Sigmoid colon (tissue), 7 donors: ENCODE measurements around the gene ARMCX4. TPM values are rescaled to one million over a fixed set of nuclear protein-coding genes. Genes with fewer than 3 reads are reported as not detected.
A peak's percentile ranks its signal among the peaks of the same experiment; 100 is the strongest.

Source experiments
- DNase-seq: peaks from one replicate; pipeline ENCODE4 v3.0.0-alpha.2; 2019
- H3K27ac ChIP-seq, 4 donors: fragments of 200-600 bp; sonication (generic); one replicate each; pipeline ENCODE4 v1.5.1; 2016 to 2019; ENCODE audit warnings: mild to moderate bottlenecking in 1 of 4
- H3K27me3 ChIP-seq, 3 donors: fragments of 200-600 bp; sonication (generic); one replicate each; pipeline ENCODE4 v1.5.1; 2019; ENCODE audit warnings: mild to moderate bottlenecking in 1 of 3
- H3K36me3 ChIP-seq, 4 donors: fragments of 200-600 bp; sonication (generic); one replicate each; pipeline ENCODE4 v1.5.1; 2016 to 2019
- H3K4me1 ChIP-seq, 4 donors: fragments of 200-600 bp; sonication (generic); one replicate each; pipeline ENCODE4 v1.5.1; 2017 to 2019
- H3K4me3 ChIP-seq, 4 donors: fragments of 200-600 bp; sonication (generic); one replicate each; pipeline ENCODE4 v1.5.1; 2017 to 2019; ENCODE audit warnings: mild to moderate bottlenecking in 2 of 4, moderate library complexity in 1 of 4
- H3K9me3 ChIP-seq, 4 donors: fragments of 200-600 bp in 3 of 4; sonication (generic) in 3 of 4; one replicate each; pipeline versions ENCODE4 v1.5.1 to v1.6.1; 2013 to 2019
- EP300 ChIP-seq, 4 donors: sonication (generic); formaldehyde crosslinking; IDR thresholded peaks; one replicate each; pipeline ENCODE4 v1.6.1; 2017; ENCODE audit warnings: antibody characterized with exemption in 4 of 4
- POLR2A ChIP-seq, 2 donors: fragments of 450-650 bp; IDR thresholded peaks; one replicate each; pipeline ENCODE4 v1.6.1; 2016; ENCODE audit warnings: antibody characterized with exemption in 2 of 2, mild to moderate bottlenecking in 2 of 2, moderate library complexity in 2 of 2
- POLR2AphosphoS5 ChIP-seq, 4 donors: sonication (generic); formaldehyde crosslinking; IDR thresholded peaks; one replicate each; pipeline ENCODE4 v1.6.1; 2017; ENCODE audit warnings: antibody characterized with exemption in 4 of 4
- WGBS, 2 donors: extraction: QIAGEN DNeasy Blood & Tissue Kit; methylation state at CpG; one replicate each; pipeline ENCODE4 v1.1.7; 2013; 5-methylcytosine and 5-hydroxymethylcytosine counted together
- intact Hi-C: fragments of 100-400 bp; cut with DNase I; formaldehyde crosslinking; loops from one replicate; pipeline ENCODE4 v1.15.1; 2023
- polyA plus RNA-seq, 3 donors: library from polyadenylated mRNA; stranded (reverse); fragments of 200-250 nt; gene quantifications; one replicate each; pipeline ENCODE4 v1.2.3, GENCODE V29; 2013
- total RNA-seq, 4 donors: library from RNA; depleted of rRNA; stranded (reverse); fragments of >200 nt; gene quantifications; one replicate each; pipeline ENCODE4 v1.1.0, GENCODE V29; 2016
- TF ChIP-seq, protein P1 (sequence below), 4 experiments: fragments of 450-650 bp in 3 of 4; fragments of 200-600 bp in 1 of 4; IDR thresholded peaks; one replicate each; pipeline ENCODE4 v1.5.1; 2016 to 2019; ENCODE audit warnings: antibody characterized with exemption in 4 of 4, mild to moderate bottlenecking in 3 of 4, moderate library complexity in 2 of 4
- donor health status: healthy with polysubstance abuse.
- donor health status: Bipolar disorder and iron deficiency.
- donor health status: healthy.

ARMCX4 gene
- total RNA-seq: 10 to 100 TPM in 3 of 4 donors, 1 to 10 TPM in 1; 9.5 to 26.3 (median 12.4) TPM
- polyA plus RNA-seq: 1 to 10 TPM; 3.2 to 5.4 (median 5.3) TPM

GRCh38 chrX:101485212-101485949, at the start of gene ARMCX4:
Gene ARMCX4, plus strand, starts transcription at chrX:101485456. Its CDS starts 3,134 bp downstream, at chrX:101488590.
- H3K4me1 ChIP-seq: no peaks in the 10 kb centered on the region
- peaks cover 0 to 3% (median 0%) of the 10 kb centered on the region in 4 donors for H3K36me3 ChIP-seq
- peaks cover 0 to 7% (median 0%) of the 10 kb centered on the region in 3 donors for H3K27me3 ChIP-seq
- 11 to 24% methylated on average over 50 of the region's 50 CpGs for WGBS, 2 donors
- peak; percentile 87 for DNase-seq
- peak within 1 kb of the TSS; percentile 40 to 54 (median 51) for H3K4me3 ChIP-seq
- peak within 1 kb of the TSS; percentile 29 to 64 (median 59) for H3K27ac ChIP-seq
- no peaks in the 10 kb centered on the region for H3K9me3 ChIP-seq
- intact Hi-C loops: loop anchor here (5.0 kb wide), 1 partner anchor 68 kb away; no protein-coding TSS in a partner anchor
- TF ChIP-seq POLR2A (IDR thresholded peaks at IDR 0.05) (no peak), POLR2AphosphoS5 (IDR thresholded peaks at IDR 0.05) (peak; percentile 56 to 72 (median 63))

GRCh38 chrX:101442085-101442484, 43.2 kb upstream of the ARMCX4 start:
- Histone ChIP-seq H3K4me3 (no peak overlapping the region), H3K27me3 (no peaks in the 10 kb centered on the region), H3K9me3 (no peaks in the 10 kb centered on the region), H3K36me3 (peaks cover 0 to 30% (median 4%) of the 10 kb centered on the region in 4 donors), H3K27ac (no peak overlapping the region), H3K4me1 (no peaks in the 10 kb centered on the region)
- no peak for DNase-seq
- intact Hi-C loops: no loop called here
- TF ChIP-seq EP300 (IDR thresholded peaks at IDR 0.05) (no peak), POLR2A (IDR thresholded peaks at IDR 0.05) (no peak), POLR2AphosphoS5 (IDR thresholded peaks at IDR 0.05) (no peak)
- TF ChIP-seq, protein P1, sequence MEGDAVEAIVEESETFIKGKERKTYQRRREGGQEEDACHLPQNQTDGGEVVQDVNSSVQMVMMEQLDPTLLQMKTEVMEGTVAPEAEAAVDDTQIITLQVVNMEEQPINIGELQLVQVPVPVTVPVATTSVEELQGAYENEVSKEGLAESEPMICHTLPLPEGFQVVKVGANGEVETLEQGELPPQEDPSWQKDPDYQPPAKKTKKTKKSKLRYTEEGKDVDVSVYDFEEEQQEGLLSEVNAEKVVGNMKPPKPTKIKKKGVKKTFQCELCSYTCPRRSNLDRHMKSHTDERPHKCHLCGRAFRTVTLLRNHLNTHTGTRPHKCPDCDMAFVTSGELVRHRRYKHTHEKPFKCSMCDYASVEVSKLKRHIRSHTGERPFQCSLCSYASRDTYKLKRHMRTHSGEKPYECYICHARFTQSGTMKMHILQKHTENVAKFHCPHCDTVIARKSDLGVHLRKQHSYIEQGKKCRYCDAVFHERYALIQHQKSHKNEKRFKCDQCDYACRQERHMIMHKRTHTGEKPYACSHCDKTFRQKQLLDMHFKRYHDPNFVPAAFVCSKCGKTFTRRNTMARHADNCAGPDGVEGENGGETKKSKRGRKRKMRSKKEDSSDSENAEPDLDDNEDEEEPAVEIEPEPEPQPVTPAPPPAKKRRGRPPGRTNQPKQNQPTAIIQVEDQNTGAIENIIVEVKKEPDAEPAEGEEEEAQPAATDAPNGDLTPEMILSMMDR (IDR thresholded peaks at IDR 0.05): no peak
- WGBS, 2 donors: 86 to 88% methylated on average over 2 of the region's 2 CpGs

GRCh38 chrX:101449279-101449678, 36.0 kb upstream of the ARMCX4 start:
- intact Hi-C loops: no loop called here
- H3K9me3 ChIP-seq: no peaks in the 10 kb centered on the region
- no peaks in the 10 kb centered on the region for H3K27me3 ChIP-seq
- peaks cover 0 to 7% (median 0%) of the 10 kb centered on the region in 4 donors for H3K4me1 ChIP-seq
- WGBS, 2 donors: 93 to 100% methylated on average over 1 of the region's 1 CpG
- no peak for DNase-seq
- TF ChIP-seq, protein P1 (IDR thresholded peaks at IDR 0.05): no peak
- TF ChIP-seq POLR2A (IDR thresholded peaks at IDR 0.05) (no peak), EP300 (IDR thresholded peaks at IDR 0.05) (no peak), POLR2AphosphoS5 (IDR thresholded peaks at IDR 0.05) (no peak)
- no peak overlapping the region for H3K27ac ChIP-seq
- H3K36me3 ChIP-seq: peaks cover 0 to 5% (median 0%) of the 10 kb centered on the region in 4 donors
- no peak overlapping the region for H3K4me3 ChIP-seq

DNA sequence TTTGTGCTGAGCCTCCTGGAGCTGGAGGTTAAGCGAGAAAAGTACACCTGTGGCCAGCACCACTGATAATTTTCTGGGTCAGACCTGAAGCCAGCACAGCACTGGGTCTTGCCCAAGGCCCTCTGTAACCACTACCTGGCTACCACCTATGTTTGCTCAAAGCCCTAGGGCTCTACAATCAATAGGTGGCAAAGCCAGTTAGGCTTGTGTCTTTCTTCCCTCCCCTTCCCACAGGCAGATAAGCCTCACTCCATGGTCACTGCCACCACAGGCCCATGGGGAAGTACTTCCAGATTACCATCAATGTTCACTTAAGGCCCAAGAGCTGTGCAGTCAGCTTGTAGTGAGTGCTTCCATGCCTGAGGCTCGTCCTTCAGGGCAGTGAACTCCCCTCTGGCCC, 35.2 kb upstream of the ARMCX4 start:
- Histone ChIP-seq H3K9me3 (no peaks in the 10 kb centered on the region), H3K4me1 (peaks cover 0 to 7% (median 0%) of the 10 kb centered on the region in 4 donors), H3K4me3 (no peak overlapping the region), H3K36me3 (peaks cover 0 to 4% (median 0%) of the 10 kb centered on the region in 4 donors), H3K27me3 (no peaks in the 10 kb centered on the region), H3K27ac (no peak overlapping the region)
- intact Hi-C loops: no loop called here
- DNase-seq: no peak
- TF ChIP-seq, protein P1 (IDR thresholded peaks at IDR 0.05): no peak
- no peak for TF ChIP-seq POLR2A (IDR thresholded peaks at IDR 0.05)
- TF ChIP-seq EP300 (IDR thresholded peaks at IDR 0.05): no peak
- TF ChIP-seq POLR2AphosphoS5 (IDR thresholded peaks at IDR 0.05): no peak
- 91 to 94% methylated on average over 2 of the region's 2 CpGs for WGBS, 2 donors

GRCh38 chrX:101450961-101451360, 34.3 kb upstream of the ARMCX4 start:
- Histone ChIP-seq H3K4me3 (no peak overlapping the region), H3K27me3 (no peaks in the 10 kb centered on the region), H3K27ac (no peak overlapping the region), H3K9me3 (no peaks in the 10 kb centered on the region), H3K36me3 (peaks cover 0 to 9% (median 0%) of the 10 kb centered on the region in 4 donors), H3K4me1 (peaks cover 0 to 7% (median 0%) of the 10 kb centered on the region in 4 donors)
- no peak for DNase-seq
- TF ChIP-seq EP300 (IDR thresholded peaks at IDR 0.05) (no peak), POLR2AphosphoS5 (IDR thresholded peaks at IDR 0.05) (no peak), POLR2A (IDR thresholded peaks at IDR 0.05) (no peak)
- TF ChIP-seq, protein P1 (IDR thresholded peaks at IDR 0.05): no peak
- 63 to 92% methylated on average over 2 of the region's 2 CpGs for WGBS, 2 donors
- intact Hi-C loops: no loop called here
